Measurements from ENCODE around the gene ATP8B3.

Gene ATP8B3

DNA sequence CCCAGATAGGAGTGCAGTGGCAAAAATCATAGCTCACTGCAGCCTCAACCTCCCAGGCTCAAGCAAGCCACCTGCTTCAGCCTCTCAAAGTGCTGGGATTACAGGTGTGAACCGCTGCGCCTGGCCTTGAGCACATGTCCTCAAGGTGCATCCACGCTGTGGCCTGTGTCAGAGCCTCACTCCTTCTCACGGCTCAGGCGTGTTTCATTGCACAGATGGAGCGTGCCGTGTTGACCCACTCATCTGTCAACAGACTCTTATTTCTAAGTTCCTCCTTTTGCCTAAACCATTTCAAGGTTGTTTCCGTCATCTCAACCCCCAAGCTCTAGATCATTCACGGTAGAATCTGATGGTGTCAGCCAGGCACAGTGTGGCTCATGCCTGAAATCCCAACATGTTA, 28.2 kb downstream of the ATP8B3 start:
- no peak for TF ChIP-seq TAF1 (IDR thresholded peaks at IDR 0.05; ENCODE audit: borderline replicate concordance, insufficient read depth, low read length)
- no peak for TF ChIP-seq SIN3A (IDR thresholded peaks at IDR 0.05; ENCODE audit: borderline replicate concordance, insufficient read depth, low read length)
- TF ChIP-seq, protein P1, sequence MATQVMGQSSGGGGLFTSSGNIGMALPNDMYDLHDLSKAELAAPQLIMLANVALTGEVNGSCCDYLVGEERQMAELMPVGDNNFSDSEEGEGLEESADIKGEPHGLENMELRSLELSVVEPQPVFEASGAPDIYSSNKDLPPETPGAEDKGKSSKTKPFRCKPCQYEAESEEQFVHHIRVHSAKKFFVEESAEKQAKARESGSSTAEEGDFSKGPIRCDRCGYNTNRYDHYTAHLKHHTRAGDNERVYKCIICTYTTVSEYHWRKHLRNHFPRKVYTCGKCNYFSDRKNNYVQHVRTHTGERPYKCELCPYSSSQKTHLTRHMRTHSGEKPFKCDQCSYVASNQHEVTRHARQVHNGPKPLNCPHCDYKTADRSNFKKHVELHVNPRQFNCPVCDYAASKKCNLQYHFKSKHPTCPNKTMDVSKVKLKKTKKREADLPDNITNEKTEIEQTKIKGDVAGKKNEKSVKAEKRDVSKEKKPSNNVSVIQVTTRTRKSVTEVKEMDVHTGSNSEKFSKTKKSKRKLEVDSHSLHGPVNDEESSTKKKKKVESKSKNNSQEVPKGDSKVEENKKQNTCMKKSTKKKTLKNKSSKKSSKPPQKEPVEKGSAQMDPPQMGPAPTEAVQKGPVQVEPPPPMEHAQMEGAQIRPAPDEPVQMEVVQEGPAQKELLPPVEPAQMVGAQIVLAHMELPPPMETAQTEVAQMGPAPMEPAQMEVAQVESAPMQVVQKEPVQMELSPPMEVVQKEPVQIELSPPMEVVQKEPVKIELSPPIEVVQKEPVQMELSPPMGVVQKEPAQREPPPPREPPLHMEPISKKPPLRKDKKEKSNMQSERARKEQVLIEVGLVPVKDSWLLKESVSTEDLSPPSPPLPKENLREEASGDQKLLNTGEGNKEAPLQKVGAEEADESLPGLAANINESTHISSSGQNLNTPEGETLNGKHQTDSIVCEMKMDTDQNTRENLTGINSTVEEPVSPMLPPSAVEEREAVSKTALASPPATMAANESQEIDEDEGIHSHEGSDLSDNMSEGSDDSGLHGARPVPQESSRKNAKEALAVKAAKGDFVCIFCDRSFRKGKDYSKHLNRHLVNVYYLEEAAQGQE (IDR thresholded peaks at IDR 0.05; ENCODE audit: insufficient read depth in 1 of 2, low read depth in 2 of 2, low read length in 2 of 2): no peak
- TF ChIP-seq FOXP2 (optimal IDR thresholded peaks at IDR 0.05; ENCODE audit: borderline replicate concordance, extremely low read depth, extremely low read length, insufficient read depth): no peak
- TF ChIP-seq POLR2AphosphoS5 (IDR thresholded peaks at IDR 0.05; ENCODE audit: low read depth, low read length): no peak

DNA sequence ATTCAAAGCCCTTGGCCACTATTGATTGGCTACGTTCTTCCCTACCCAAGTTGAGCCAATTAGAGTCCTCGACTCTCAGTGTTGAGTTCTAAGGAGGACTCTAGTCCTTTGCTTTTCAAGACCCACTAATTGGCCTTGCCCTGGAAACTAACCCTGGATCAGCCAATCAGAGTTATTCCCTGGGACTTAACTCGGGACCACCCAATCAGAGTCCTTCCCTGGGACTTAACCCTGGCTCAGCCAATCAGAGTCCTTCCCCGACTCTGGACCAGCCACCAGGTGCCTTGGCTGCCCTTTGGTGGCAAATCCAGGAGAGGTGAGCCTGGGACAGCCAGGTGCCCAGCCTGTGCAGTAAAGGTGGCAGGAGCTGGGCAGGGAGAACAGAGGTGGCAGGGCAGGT, 28.7 kb downstream of the ATP8B3 start:
- no peak for TF ChIP-seq POLR2AphosphoS5 (IDR thresholded peaks at IDR 0.05; ENCODE audit: low read depth, low read length)
- TF ChIP-seq TAF1 (IDR thresholded peaks at IDR 0.05; ENCODE audit: borderline replicate concordance, insufficient read depth, low read length): no peak
- TF ChIP-seq SIN3A (IDR thresholded peaks at IDR 0.05; ENCODE audit: borderline replicate concordance, insufficient read depth, low read length): no peak
- TF ChIP-seq FOXP2 (optimal IDR thresholded peaks at IDR 0.05; ENCODE audit: borderline replicate concordance, extremely low read depth, extremely low read length, insufficient read depth): no peak
- TF ChIP-seq, protein P1 (IDR thresholded peaks at IDR 0.05; ENCODE audit: insufficient read depth in 1 of 2, low read depth in 2 of 2, low read length in 2 of 2): no peak

DNA sequence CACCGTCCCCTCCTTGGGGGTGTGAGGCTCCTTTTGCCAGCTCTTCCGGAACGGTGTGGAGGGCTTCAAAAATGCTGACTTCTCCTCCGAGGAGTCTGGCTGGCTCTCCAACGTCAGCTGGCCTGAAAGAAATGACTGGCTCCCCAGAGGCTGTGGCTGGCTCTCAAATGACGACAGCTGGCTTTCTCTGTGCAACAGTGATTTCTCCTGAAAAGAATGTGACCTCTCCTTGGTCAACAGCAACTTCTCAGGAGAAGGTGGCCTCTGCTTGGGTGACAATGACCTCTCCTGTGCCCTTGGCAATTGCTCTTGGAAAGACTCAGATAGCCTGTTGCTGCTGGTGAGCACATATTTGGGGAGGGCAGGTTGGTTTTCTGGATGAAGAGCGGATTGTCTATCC, 29.6 kb downstream of the ATP8B3 start:
- TF ChIP-seq, protein P1 (IDR thresholded peaks at IDR 0.05; ENCODE audit: insufficient read depth in 1 of 2, low read depth in 2 of 2, low read length in 2 of 2): no peak
- TF ChIP-seq POLR2AphosphoS5 (IDR thresholded peaks at IDR 0.05; ENCODE audit: low read depth, low read length) (no peak), TAF1 (IDR thresholded peaks at IDR 0.05; ENCODE audit: borderline replicate concordance, insufficient read depth, low read length) (no peak), FOXP2 (optimal IDR thresholded peaks at IDR 0.05; ENCODE audit: borderline replicate concordance, extremely low read depth, extremely low read length, insufficient read depth) (no peak), SIN3A (IDR thresholded peaks at IDR 0.05; ENCODE audit: borderline replicate concordance, insufficient read depth, low read length) (no peak)

DNA sequence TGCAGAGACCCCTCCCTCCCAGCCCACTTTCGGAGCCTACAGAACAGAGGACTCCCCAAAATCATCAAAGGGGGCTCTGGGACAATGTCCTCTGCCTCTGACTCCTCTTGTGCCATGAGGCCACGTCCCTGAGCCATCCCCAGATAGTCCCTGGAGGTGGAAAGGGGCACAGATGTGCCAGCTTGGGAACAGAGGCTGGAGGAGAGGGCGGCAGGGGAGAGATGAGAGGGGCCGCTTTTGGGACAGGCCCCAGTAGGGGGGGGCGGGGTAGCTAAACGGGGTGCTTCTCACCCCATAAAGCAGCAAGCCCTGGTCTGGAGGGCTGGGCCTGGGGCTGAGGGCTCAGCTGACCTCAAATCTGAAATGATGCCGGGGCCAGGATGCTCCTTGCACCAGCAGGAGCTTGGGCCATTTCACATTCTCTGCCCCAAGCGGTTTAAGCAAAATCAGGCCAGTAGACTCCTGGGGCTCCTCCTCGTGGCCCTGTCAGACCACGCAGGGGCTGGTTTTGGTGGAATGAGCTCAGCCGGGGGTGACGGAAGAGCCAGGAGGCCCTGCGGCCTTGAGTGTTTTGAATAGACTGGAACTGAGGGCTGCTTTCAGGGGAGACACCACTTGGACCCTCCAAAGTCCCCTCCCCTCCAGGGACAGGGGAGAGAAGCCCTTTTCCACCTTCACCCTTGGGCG, 31.7 kb downstream of the ATP8B3 start:
- TF ChIP-seq, protein P1 (IDR thresholded peaks at IDR 0.05; ENCODE audit: insufficient read depth in 1 of 2, low read depth in 2 of 2, low read length in 2 of 2): no peak
- TF ChIP-seq FOXP2 (optimal IDR thresholded peaks at IDR 0.05; ENCODE audit: borderline replicate concordance, extremely low read depth, extremely low read length, insufficient read depth): no peak
- TF ChIP-seq SIN3A (IDR thresholded peaks at IDR 0.05; ENCODE audit: borderline replicate concordance, insufficient read depth, low read length): no peak
- TF ChIP-seq POLR2AphosphoS5 (IDR thresholded peaks at IDR 0.05; ENCODE audit: low read depth, low read length): no peak
- TF ChIP-seq TAF1 (IDR thresholded peaks at IDR 0.05; ENCODE audit: borderline replicate concordance, insufficient read depth, low read length): no peak
